HepG2 (cell line): ENCODE results near the gene YAP1. TPM values are rescaled to one million over a fixed set of nuclear protein-coding genes. Genes with fewer than 3 reads are reported as not detected.

ENCODE experiments used
- ASH2L ChIP-seq: fragments of 300-600, 200-600 bp; sonication (generic); IDR thresholded peaks from 2 replicates; pipeline ENCODE4 v1.7.0; 2017; ENCODE audit warnings: low read depth, mild to moderate bottlenecking, moderate library complexity, mixed read lengths, low read length; ENCODE audit not compliant: insufficient read length
- CEBPB ChIP-seq: IDR thresholded peaks from 2 replicates; pipeline ENCODE4 v1.6.1; 2011; ENCODE audit warnings: low read depth, low read length, improper control_type of control experiment, borderline replicate concordance
- CEBPG ChIP-seq: IDR thresholded peaks from 2 replicates; pipeline ENCODE4 v1.6.1; 2016
- FOXA3 ChIP-seq: IDR thresholded peaks from 2 replicates; pipeline ENCODE4 v1.6.1; 2016; ENCODE audit warnings: missing genetic modification reagents, missing compliant biosample characterization
- GATAD2A ChIP-seq: IDR thresholded peaks from 2 replicates; pipeline ENCODE4 v1.6.1; 2016
- KLF11 ChIP-seq: IDR thresholded peaks from 2 replicates; pipeline ENCODE4 v1.6.1; 2016; ENCODE audit warnings: missing compliant biosample characterization
- KMT2A ChIP-seq: sonication (generic); formaldehyde crosslinking; IDR thresholded peaks from 2 replicates; pipeline ENCODE4 v1.4.0; 2020; ENCODE audit warnings: missing genetic modification reagents
- KMT2B ChIP-seq: IDR thresholded peaks from 2 replicates; pipeline ENCODE4 v1.6.1; 2016; ENCODE audit warnings: missing genetic modification reagents, missing compliant biosample characterization
- MED13 ChIP-seq: sonication (generic); formaldehyde crosslinking; IDR thresholded peaks from 2 replicates; pipeline ENCODE4 v1.5.0; 2020; ENCODE audit warnings: missing genetic modification reagents
- NKX3-1 ChIP-seq: sonication (generic); formaldehyde crosslinking; IDR thresholded peaks from 2 replicates; pipeline ENCODE4 v1.5.0; 2020; ENCODE audit warnings: missing genetic modification reagents
- PITX1 ChIP-seq: sonication (generic); formaldehyde crosslinking; IDR thresholded peaks from 2 replicates; pipeline ENCODE4 v1.5.1; 2020; ENCODE audit warnings: mild to moderate bottlenecking, missing genetic modification reagents
- PRMT3 ChIP-seq: sonication (generic); formaldehyde crosslinking; IDR thresholded peaks from 2 replicates; pipeline ENCODE4 v1.8.1; 2022; ENCODE audit warnings: low read depth, mild to moderate bottlenecking, moderate library complexity, missing genetic modification reagents, borderline replicate concordance
- RARA ChIP-seq: IDR thresholded peaks from 2 replicates; pipeline ENCODE4 v1.6.1; 2016; ENCODE audit warnings: missing genetic modification reagents, missing compliant biosample characterization
- SALL1 ChIP-seq: sonication (generic); formaldehyde crosslinking; IDR thresholded peaks from 2 replicates; pipeline ENCODE4 v1.8.0; 2022; ENCODE audit warnings: mild to moderate bottlenecking, missing genetic modification reagents
- SIX4 ChIP-seq: sonication (generic); formaldehyde crosslinking; IDR thresholded peaks from 2 replicates; pipeline ENCODE4 v1.4.0; 2020; ENCODE audit warnings: missing genetic modification reagents
- SOX13 ChIP-seq, 3 experiments: fragments of 450-650 bp in 1 of 3; sonication (generic) in 1 of 3; formaldehyde crosslinking in 1 of 3; IDR thresholded peaks in 2 of 3; conservative IDR thresholded peaks in 1 of 3; 2 replicates each; pipeline versions ENCODE4 v1.5.0 to v1.6.1; 2016 to 2020; ENCODE audit warnings: antibody characterized with exemption in 1 of 3, mild to moderate bottlenecking in 1 of 3, missing compliant biosample characterization in 1 of 3, missing genetic modification reagents in 1 of 3, moderate library complexity in 1 of 3
- TOPORS ChIP-seq: sonication (generic); formaldehyde crosslinking; IDR thresholded peaks from 2 replicates; pipeline ENCODE4 v1.8.0; 2023; ENCODE audit warnings: mild to moderate bottlenecking, missing genetic modification reagents
- ZMYM4 ChIP-seq: sonication (generic); formaldehyde crosslinking; IDR thresholded peaks from 2 replicates; pipeline ENCODE4 v1.8.1; 2023; ENCODE audit warnings: mild to moderate bottlenecking, missing genetic modification reagents
- ZNF510 ChIP-seq: sonication (generic); formaldehyde crosslinking; IDR thresholded peaks from 2 replicates; pipeline ENCODE4 v1.4.0; 2020; ENCODE audit warnings: low read depth, mild to moderate bottlenecking, missing genetic modification reagents
- ZSCAN9 ChIP-seq: IDR thresholded peaks from 2 replicates; pipeline ENCODE4 v1.6.1; 2016; ENCODE audit warnings: borderline replicate concordance
- polyA plus RNA-seq, 8 experiments: library from polyadenylated mRNA; depleted of rRNA in 3 of 8; stranded (reverse) in 7 of 8; unstranded in 1 of 8; fragments of >200 nt; fragmentation: Illumina TruSeq in 4 of 8; extraction: Trizol in 4 of 8; gene quantifications; 2 replicates each; pipeline versions ENCODE4 v1.2.1 to v1.2.3, GENCODE V29; 2011 to 2016; ENCODE audit warnings: low read depth in 4 of 8, missing spikeins in 1 of 8, mixed read lengths in 1 of 8; ENCODE audit not compliant: insufficient read depth in 1 of 8
- total RNA-seq, 5 experiments: library from RNA; depleted of rRNA; stranded (reverse); fragments of >200 nt; fragmentation: Illumina TruSeq; extraction: Trizol; gene quantifications; 2 replicates each; pipeline ENCODE4 v1.2.3, GENCODE V29; 2016; ENCODE audit warnings: low read depth in 1 of 5
- TF ChIP-seq, protein P1 (sequence below): sonication (generic); formaldehyde crosslinking; conservative IDR thresholded peaks from 2 replicates; pipeline ENCODE4 v1.4.0; 2020; ENCODE audit warnings: missing genetic modification reagents
- TF ChIP-seq, protein P2 (sequence below): sonication (generic); formaldehyde crosslinking; IDR thresholded peaks from 2 replicates; pipeline ENCODE4 v1.8.0; 2022; ENCODE audit warnings: mild to moderate bottlenecking, missing genetic modification reagents, borderline replicate concordance
- TF ChIP-seq, protein P3 (sequence below): sonication (generic); formaldehyde crosslinking; IDR thresholded peaks from 2 replicates; pipeline ENCODE4 v1.5.0; 2020; ENCODE audit warnings: mild to moderate bottlenecking, missing genetic modification reagents

The YAP1 gene
- total and polyA plus RNA-seq, 2 of the 13 experiments (the other 11 are each of a cell fraction or from before 2014, with no cell fraction given) = 59.5 to 91.0 TPM

DNA sequence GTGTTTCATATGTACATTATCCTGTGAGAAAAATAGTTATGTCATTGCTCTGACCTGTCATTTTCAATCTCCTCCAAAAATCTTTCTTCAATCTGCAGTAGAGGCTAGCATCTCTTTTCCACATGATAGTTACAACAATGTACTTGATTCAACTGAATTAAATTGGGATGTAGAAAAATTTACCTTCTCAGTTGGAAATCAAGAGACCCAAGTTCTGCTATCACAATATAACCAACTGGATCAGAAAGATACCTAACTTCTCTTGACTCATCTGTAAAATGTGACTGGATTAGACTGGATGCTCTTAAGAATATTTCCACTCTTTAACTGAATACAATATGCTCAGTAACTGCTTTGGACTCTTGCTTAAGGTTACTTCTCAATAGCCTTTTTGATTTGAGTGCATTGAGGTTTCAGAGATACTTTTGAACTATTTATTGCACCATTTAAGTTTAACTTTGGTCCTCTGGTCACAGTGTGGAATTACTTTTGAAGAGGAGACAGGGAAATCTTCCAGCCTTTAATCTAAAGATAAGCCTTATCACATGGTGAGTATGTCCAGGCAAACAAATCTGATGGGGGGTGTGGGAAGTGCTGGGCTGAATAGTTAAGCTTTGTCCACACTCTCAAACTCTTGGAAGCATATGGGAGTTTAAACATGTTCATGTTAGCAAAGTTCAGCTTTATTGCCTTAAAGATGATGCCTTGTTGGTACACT is 82.3 kb downstream of the YAP1 start (continued):
- TF ChIP-seq, protein P1, sequence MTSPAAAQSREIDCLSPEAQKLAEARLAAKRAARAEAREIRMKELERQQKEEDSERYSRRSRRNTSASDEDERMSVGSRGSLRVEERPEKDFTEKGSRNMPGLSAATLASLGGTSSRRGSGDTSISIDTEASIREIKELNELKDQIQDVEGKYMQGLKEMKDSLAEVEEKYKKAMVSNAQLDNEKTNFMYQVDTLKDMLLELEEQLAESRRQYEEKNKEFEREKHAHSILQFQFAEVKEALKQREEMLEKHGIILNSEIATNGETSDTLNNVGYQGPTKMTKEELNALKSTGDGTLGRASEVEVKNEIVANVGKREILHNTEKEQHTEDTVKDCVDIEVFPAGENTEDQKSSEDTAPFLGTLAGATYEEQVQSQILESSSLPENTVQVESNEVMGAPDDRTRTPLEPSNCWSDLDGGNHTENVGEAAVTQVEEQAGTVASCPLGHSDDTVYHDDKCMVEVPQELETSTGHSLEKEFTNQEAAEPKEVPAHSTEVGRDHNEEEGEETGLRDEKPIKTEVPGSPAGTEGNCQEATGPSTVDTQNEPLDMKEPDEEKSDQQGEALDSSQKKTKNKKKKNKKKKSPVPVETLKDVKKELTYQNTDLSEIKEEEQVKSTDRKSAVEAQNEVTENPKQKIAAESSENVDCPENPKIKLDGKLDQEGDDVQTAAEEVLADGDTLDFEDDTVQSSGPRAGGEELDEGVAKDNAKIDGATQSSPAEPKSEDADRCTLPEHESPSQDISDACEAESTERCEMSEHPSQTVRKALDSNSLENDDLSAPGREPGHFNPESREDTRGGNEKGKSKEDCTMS (CRISPR knock-in tag) = no peak
- peak; percentile 87 for TF ChIP-seq ZMYM4
- peak; percentile 98 for TF ChIP-seq PITX1 (CRISPR knock-in tag)
- TF ChIP-seq, protein P2, sequence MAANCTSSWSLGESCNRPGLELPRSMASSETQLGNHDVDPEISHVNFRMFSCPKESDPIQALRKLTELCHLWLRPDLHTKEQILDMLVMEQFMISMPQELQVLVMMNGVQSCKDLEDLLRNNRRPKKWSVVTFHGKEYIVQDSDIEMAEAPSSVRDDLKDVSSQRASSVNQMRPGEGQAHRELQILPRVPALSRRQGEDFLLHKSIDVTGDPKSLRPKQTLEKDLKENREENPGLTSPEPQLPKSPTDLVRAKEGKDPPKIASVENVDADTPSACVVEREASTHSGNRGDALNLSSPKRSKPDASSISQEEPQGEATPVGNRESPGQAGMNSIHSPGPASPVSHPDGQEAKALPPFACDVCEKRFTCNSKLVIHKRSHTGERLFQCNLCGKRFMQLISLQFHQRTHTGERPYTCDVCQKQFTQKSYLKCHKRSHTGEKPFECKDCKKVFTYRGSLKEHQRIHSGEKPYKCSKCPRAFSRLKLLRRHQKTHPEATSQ (CRISPR knock-in tag) = peak; percentile 89; the same call in 1 of the 2 replicates
- TF ChIP-seq KMT2B (CRISPR knock-in tag) = 0 out of 2 replicates have a peak, but pooled peaks have one; percentile 33
- TF ChIP-seq NKX3-1 (CRISPR knock-in tag) = peak; percentile 86; the same call in 1 of the 2 replicates
- TF ChIP-seq CEBPB = peak; percentile 84; the same call in 1 of the 2 replicates
- peak; percentile 95 for TF ChIP-seq GATAD2A
- TF ChIP-seq SALL1 (CRISPR knock-in tag) = peak; percentile 68; the same call in 1 of the 2 replicates
- TF ChIP-seq PRMT3 (CRISPR knock-in tag) = no peak
- TF ChIP-seq ZSCAN9 (CRISPR knock-in tag) = 0 out of 2 replicates have a peak, but pooled peaks have one; percentile 25
- TF ChIP-seq ZNF510 (CRISPR knock-in tag) = 0 out of 2 replicates have a peak, but pooled peaks have one; percentile 45
- TF ChIP-seq TOPORS (CRISPR knock-in tag) = peak; percentile 42; the same call in 1 of the 2 replicates
- peak; percentile 46; the same call in 1 of the 2 replicates for TF ChIP-seq KMT2A (CRISPR knock-in tag)
- TF ChIP-seq SOX13 (IDR thresholded peaks at IDR 0.05) = peak; percentile 86; the same call in 1 of the 2 replicates
- TF ChIP-seq SOX13 (CRISPR knock-in tag; conservative IDR thresholded peaks at IDR 0.05 in 1 of 2, IDR thresholded peaks at IDR 0.05 in 1 of 2) = peak in 1 of 2 experiments; percentile 94; a peak in 2 of 4 replicates
- TF ChIP-seq ASH2L = peak; percentile 75
- peak; percentile 65; the same call in 1 of the 2 replicates for TF ChIP-seq RARA (CRISPR knock-in tag)
- peak; percentile 97 for TF ChIP-seq MED13 (CRISPR knock-in tag)
- TF ChIP-seq FOXA3 = peak; percentile 82
- TF ChIP-seq, protein P3, sequence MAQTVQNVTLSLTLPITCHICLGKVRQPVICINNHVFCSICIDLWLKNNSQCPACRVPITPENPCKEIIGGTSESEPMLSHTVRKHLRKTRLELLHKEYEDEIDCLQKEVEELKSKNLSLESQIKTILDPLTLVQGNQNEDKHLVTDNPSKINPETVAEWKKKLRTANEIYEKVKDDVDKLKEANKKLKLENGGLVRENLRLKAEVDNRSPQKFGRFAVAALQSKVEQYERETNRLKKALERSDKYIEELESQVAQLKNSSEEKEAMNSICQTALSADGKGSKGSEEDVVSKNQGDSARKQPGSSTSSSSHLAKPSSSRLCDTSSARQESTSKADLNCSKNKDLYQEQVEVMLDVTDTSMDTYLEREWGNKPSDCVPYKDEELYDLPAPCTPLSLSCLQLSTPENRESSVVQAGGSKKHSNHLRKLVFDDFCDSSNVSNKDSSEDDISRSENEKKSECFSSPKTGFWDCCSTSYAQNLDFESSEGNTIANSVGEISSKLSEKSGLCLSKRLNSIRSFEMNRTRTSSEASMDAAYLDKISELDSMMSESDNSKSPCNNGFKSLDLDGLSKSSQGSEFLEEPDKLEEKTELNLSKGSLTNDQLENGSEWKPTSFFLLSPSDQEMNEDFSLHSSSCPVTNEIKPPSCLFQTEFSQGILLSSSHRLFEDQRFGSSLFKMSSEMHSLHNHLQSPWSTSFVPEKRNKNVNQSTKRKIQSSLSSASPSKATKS (CRISPR knock-in tag) = 0 out of 2 replicates have a peak, but pooled peaks have one; percentile 45
- peak; percentile 91 for TF ChIP-seq CEBPG (CRISPR knock-in tag)
- peak; percentile 92 for TF ChIP-seq SIX4 (CRISPR knock-in tag)
- peak; percentile 41; the same call in 1 of the 2 replicates for TF ChIP-seq KLF11 (CRISPR knock-in tag)
